WTC11 (cell line): ENCODE data around the gene ASTN1. TPM values are rescaled to one million over a fixed set of nuclear protein-coding genes. Genes with fewer than 3 reads are reported as not detected.

Experiments
- ATAC-seq: fragments of 200-7000 bp; cut with Tn5 transposase; 2 replicates; pipeline ENCODE4 v1.10.0; 2021; ENCODE audit warnings: mild to moderate bottlenecking, moderate library complexity
- CTCF ChIA-PET: fragments of 300-600 bp; sonication (Branson Sonifier 250); formaldehyde crosslinking; loops from one replicate; lab custom pipeline; 2021; ENCODE audit warnings: antibody characterized with exemption; lab: Charles Lee
- POLR2A ChIA-PET: fragments of 350-600 bp; sonication (Branson Sonifier 250); formaldehyde crosslinking; loops from one replicate; lab custom pipeline; 2021; ENCODE audit warnings: antibody characterized with exemption; lab: Charles Lee
- DNase-seq: peaks from one replicate; pipeline ENCODE4 v3.0.0; 2021; ENCODE audit warnings: low spot score
- H3K27ac Mint-ChIP-seq: 2 replicates; pipeline ENCODE4 v1.8.0; 2021; ENCODE audit warnings: mixed read lengths
- H3K27me3 Mint-ChIP-seq: 2 replicates; pipeline ENCODE4 v1.8.0; 2021; ENCODE audit warnings: low read depth, mild to moderate bottlenecking, moderate library complexity, mixed read lengths
- H3K36me3 Mint-ChIP-seq: 2 replicates; pipeline ENCODE4 v1.8.0; 2021; ENCODE audit warnings: mixed read lengths
- H3K4me1 Mint-ChIP-seq: 2 replicates; pipeline ENCODE4 v1.8.0; 2022; ENCODE audit warnings: mixed read lengths
- H3K4me3 Mint-ChIP-seq: 2 replicates; pipeline ENCODE4 v1.8.0; 2021; ENCODE audit warnings: mild to moderate bottlenecking, moderate library complexity, mixed read lengths
- H3K9me3 Mint-ChIP-seq: 2 replicates; pipeline ENCODE4 v1.8.0; 2021; ENCODE audit warnings: mixed read lengths
- AFF4 ChIP-seq: sonication (generic); formaldehyde crosslinking; IDR thresholded peaks from 2 replicates; pipeline ENCODE4 v1.8.1; 2023; ENCODE audit warnings: mild to moderate bottlenecking, missing genetic modification reagents, borderline replicate concordance
- CDX4 ChIP-seq: fragments of 250-450 bp; sonication (Bioruptor Pico); IDR thresholded peaks from 2 replicates; pipeline ENCODE4 v1.9.0; 2021; ENCODE audit warnings: moderate library complexity, mild to moderate bottlenecking, inconsistent platforms, borderline replicate concordance
- E2F1 ChIP-seq: sonication (generic); formaldehyde crosslinking; IDR thresholded peaks from 2 replicates; pipeline ENCODE4 v1.8.0; 2022; ENCODE audit warnings: mild to moderate bottlenecking, missing genetic modification reagents
- ESRRA ChIP-seq: sonication (generic); formaldehyde crosslinking; IDR thresholded peaks from 2 replicates; pipeline ENCODE4 v1.8.1; 2022; ENCODE audit warnings: mild to moderate bottlenecking, missing genetic modification reagents, borderline replicate concordance
- FOXK1 ChIP-seq: sonication (generic); formaldehyde crosslinking; IDR thresholded peaks from 2 replicates; pipeline ENCODE4 v1.8.0; 2022; ENCODE audit warnings: mild to moderate bottlenecking, moderate library complexity, missing genetic modification reagents
- GABPB1 ChIP-seq: sonication (generic); formaldehyde crosslinking; IDR thresholded peaks from 2 replicates; pipeline ENCODE4 v1.8.1; 2023; ENCODE audit warnings: mild to moderate bottlenecking, missing genetic modification reagents
- HMGA2 ChIP-seq: fragments of 250-450 bp; sonication (Bioruptor Pico); IDR thresholded peaks from 2 replicates; pipeline ENCODE4 v1.4.0; 2021; ENCODE audit warnings: mild to moderate bottlenecking, moderate library complexity
- KAT7 ChIP-seq: sonication (generic); formaldehyde crosslinking; IDR thresholded peaks from 2 replicates; pipeline ENCODE4 v1.8.1; 2023; ENCODE audit warnings: missing genetic modification reagents, mild to moderate bottlenecking, borderline replicate concordance
- MAX ChIP-seq: sonication (generic); formaldehyde crosslinking; IDR thresholded peaks from 2 replicates; pipeline ENCODE4 v1.8.0; 2022; ENCODE audit warnings: mild to moderate bottlenecking, missing genetic modification reagents
- MLX ChIP-seq: sonication (generic); formaldehyde crosslinking; IDR thresholded peaks from 2 replicates; pipeline ENCODE4 v1.8.1; 2023; ENCODE audit warnings: mild to moderate bottlenecking, missing genetic modification reagents, moderate library complexity
- OVOL2 ChIP-seq: fragments of 250-450 bp; sonication (Bioruptor Pico); IDR thresholded peaks from 2 replicates; pipeline ENCODE4 v1.9.0; 2021; ENCODE audit warnings: mild to moderate bottlenecking, borderline replicate concordance
- USF2 ChIP-seq: sonication (generic); formaldehyde crosslinking; IDR thresholded peaks from 2 replicates; pipeline ENCODE4 v1.8.1; 2023; ENCODE audit warnings: mild to moderate bottlenecking, missing genetic modification reagents, moderate library complexity
- ZNF232 ChIP-seq: sonication (generic); formaldehyde crosslinking; IDR thresholded peaks from 2 replicates; pipeline ENCODE4 v1.8.0; 2022; ENCODE audit warnings: mild to moderate bottlenecking, missing genetic modification reagents
- ZNF263 ChIP-seq: sonication (generic); formaldehyde crosslinking; IDR thresholded peaks from 2 replicates; pipeline ENCODE4 v1.8.1; 2022; ENCODE audit warnings: low read depth, mild to moderate bottlenecking, moderate library complexity, missing genetic modification reagents
- ZNF281 ChIP-seq: sonication (generic); formaldehyde crosslinking; IDR thresholded peaks from 2 replicates; pipeline ENCODE4 v1.8.0; 2023; ENCODE audit warnings: mild to moderate bottlenecking, missing genetic modification reagents
- ZNF396 ChIP-seq: fragments of 250-450 bp; sonication (Bioruptor Pico); IDR thresholded peaks from 2 replicates; pipeline ENCODE4 v1.8.0; 2021; ENCODE audit warnings: mild to moderate bottlenecking, moderate library complexity, borderline replicate concordance
- ZNF425 ChIP-seq: fragments of 250-450 bp; sonication (Bioruptor Pico); conservative IDR thresholded peaks from 2 replicates; pipeline ENCODE4 v1.9.0; 2021; ENCODE audit warnings: mild to moderate bottlenecking
- ZNF671 ChIP-seq: fragments of 250-450 bp; sonication (Bioruptor Pico); IDR thresholded peaks from 2 replicates; pipeline ENCODE4 v1.8.0; 2021; ENCODE audit warnings: mild to moderate bottlenecking
- total RNA-seq: library from RNA; stranded (reverse); gene quantifications from 3 replicates; pipeline ENCODE4 v1.2.3, GENCODE V29; 2021

ASTN1 gene
- total RNA-seq, 1 experiment from 2014 or later, result 3.4 TPM

GRCh38 chr1:176959191-176959820 lies 205.2 kb downstream of the ASTN1 start (continued):
- no peak for TF ChIP-seq FOXK1 (CRISPR knock-in tag)
- TF ChIP-seq ZNF396 (CRISPR knock-in tag), result no peak
- no peak for TF ChIP-seq MAX
- TF ChIP-seq, all 79 proteins: peak for 0

GRCh38 chr1:176957603-176958002 lies 206.9 kb downstream of the ASTN1 start:
- H3K9me3 Mint-ChIP-seq, result no peaks in the 10 kb centered on the region
- H3K4me3 Mint-ChIP-seq, result no peak overlapping the region
- CTCF ChIA-PET, result interaction anchor here (1.5 to 3.3 kb wide), 2 partner anchors 9 to 266 kb away, joined by 3 to 13 read pairs; no protein-coding TSS in a partner anchor
- peak; percentile 17; the same call in 1 of the 2 replicates for ATAC-seq
- no peak for TF ChIP-seq ZNF232
- no peak for TF ChIP-seq USF2
- no peak for TF ChIP-seq MLX (CRISPR knock-in tag)
- TF ChIP-seq ZNF281 (CRISPR knock-in tag), result no peak
- TF ChIP-seq AFF4 (CRISPR knock-in tag), result no peak
- TF ChIP-seq ZNF263, result no peak
- no peak for TF ChIP-seq HMGA2
- TF ChIP-seq ZNF671 (CRISPR knock-in tag), result no peak
- TF ChIP-seq GABPB1 (CRISPR knock-in tag), result no peak
- TF ChIP-seq CDX4, result no peak
- TF ChIP-seq ZNF425 (CRISPR knock-in tag), result no peak
- no peak for TF ChIP-seq E2F1 (CRISPR knock-in tag)
- no peak for TF ChIP-seq KAT7 (CRISPR knock-in tag)
- no peak for TF ChIP-seq ESRRA (CRISPR knock-in tag)
- no peak for TF ChIP-seq OVOL2 (CRISPR knock-in tag)
- H3K27ac Mint-ChIP-seq, result no peak overlapping the region
- no peaks in the 10 kb centered on the region for H3K36me3 Mint-ChIP-seq
- no peak for DNase-seq
- H3K4me1 Mint-ChIP-seq, result peaks cover 33% of the 10 kb centered on the region
- no peaks in the 10 kb centered on the region; the same call in 1 of the 2 replicates for H3K27me3 Mint-ChIP-seq
- POLR2A ChIA-PET, result no interaction called here
